Measurements from ENCODE around the gene FAM20B.

FAM20B gene

GRCh38 chr1:179014123-179014522 lies 11.6 kb upstream of the FAM20B start:
- no peaks in the 10 kb centered on the region for H3K27me3 ChIP-seq (ENCODE audit: insufficient read depth, poor library complexity, severe bottlenecking)
- no peak for DNase-seq (ENCODE audit: low read depth in 1 of 2, low spot score in 1 of 2)
- no peak overlapping the region for H3K27ac ChIP-seq (replicated peaks)
- no peak for TF ChIP-seq GABPA (IDR thresholded peaks at IDR 0.05; ENCODE audit: low read depth)
- H3K4me3 ChIP-seq (replicated peaks; ENCODE audit: insufficient read depth, low read length): no peak overlapping the region

DNA sequence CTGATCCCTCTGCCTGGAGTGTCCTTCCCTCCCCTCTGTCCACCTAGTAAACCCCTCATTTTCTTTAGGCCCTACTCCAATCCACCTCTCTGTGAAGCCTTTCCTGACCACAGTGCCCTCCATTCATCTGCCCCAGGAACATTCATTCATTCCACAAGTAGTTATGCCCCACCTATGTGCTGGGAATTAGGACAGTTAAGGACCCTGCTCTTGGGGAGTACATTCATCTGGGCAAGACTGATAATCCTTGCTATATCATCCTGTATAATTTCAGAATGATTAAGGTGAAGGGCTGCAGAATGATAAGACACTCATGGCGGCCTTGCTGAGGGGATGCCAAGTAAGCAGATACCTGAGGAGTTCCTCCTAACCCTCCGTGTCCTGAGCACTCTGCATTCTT lies 10.3 kb upstream of the FAM20B start:
- DNase-seq (ENCODE audit: low read depth in 1 of 2, low spot score in 1 of 2): no peak
- TF ChIP-seq SPI1 (IDR thresholded peaks at IDR 0.05; ENCODE audit: borderline replicate concordance, low read depth): no peak
- no peak for TF ChIP-seq GABPA (IDR thresholded peaks at IDR 0.05; ENCODE audit: low read depth)
- TF ChIP-seq, protein P1, sequence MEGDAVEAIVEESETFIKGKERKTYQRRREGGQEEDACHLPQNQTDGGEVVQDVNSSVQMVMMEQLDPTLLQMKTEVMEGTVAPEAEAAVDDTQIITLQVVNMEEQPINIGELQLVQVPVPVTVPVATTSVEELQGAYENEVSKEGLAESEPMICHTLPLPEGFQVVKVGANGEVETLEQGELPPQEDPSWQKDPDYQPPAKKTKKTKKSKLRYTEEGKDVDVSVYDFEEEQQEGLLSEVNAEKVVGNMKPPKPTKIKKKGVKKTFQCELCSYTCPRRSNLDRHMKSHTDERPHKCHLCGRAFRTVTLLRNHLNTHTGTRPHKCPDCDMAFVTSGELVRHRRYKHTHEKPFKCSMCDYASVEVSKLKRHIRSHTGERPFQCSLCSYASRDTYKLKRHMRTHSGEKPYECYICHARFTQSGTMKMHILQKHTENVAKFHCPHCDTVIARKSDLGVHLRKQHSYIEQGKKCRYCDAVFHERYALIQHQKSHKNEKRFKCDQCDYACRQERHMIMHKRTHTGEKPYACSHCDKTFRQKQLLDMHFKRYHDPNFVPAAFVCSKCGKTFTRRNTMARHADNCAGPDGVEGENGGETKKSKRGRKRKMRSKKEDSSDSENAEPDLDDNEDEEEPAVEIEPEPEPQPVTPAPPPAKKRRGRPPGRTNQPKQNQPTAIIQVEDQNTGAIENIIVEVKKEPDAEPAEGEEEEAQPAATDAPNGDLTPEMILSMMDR (IDR thresholded peaks at IDR 0.05; ENCODE audit: insufficient read depth, low read length): no peak
- no peak for TF ChIP-seq POLR2AphosphoS5 (IDR thresholded peaks at IDR 0.05; ENCODE audit: low read depth)
- TF ChIP-seq, protein P2, sequence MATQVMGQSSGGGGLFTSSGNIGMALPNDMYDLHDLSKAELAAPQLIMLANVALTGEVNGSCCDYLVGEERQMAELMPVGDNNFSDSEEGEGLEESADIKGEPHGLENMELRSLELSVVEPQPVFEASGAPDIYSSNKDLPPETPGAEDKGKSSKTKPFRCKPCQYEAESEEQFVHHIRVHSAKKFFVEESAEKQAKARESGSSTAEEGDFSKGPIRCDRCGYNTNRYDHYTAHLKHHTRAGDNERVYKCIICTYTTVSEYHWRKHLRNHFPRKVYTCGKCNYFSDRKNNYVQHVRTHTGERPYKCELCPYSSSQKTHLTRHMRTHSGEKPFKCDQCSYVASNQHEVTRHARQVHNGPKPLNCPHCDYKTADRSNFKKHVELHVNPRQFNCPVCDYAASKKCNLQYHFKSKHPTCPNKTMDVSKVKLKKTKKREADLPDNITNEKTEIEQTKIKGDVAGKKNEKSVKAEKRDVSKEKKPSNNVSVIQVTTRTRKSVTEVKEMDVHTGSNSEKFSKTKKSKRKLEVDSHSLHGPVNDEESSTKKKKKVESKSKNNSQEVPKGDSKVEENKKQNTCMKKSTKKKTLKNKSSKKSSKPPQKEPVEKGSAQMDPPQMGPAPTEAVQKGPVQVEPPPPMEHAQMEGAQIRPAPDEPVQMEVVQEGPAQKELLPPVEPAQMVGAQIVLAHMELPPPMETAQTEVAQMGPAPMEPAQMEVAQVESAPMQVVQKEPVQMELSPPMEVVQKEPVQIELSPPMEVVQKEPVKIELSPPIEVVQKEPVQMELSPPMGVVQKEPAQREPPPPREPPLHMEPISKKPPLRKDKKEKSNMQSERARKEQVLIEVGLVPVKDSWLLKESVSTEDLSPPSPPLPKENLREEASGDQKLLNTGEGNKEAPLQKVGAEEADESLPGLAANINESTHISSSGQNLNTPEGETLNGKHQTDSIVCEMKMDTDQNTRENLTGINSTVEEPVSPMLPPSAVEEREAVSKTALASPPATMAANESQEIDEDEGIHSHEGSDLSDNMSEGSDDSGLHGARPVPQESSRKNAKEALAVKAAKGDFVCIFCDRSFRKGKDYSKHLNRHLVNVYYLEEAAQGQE (IDR thresholded peaks at IDR 0.05; ENCODE audit: insufficient replicate concordance, low read depth): no peak
- no peak overlapping the region for H3K4me3 ChIP-seq (replicated peaks; ENCODE audit: insufficient read depth, low read length)
- no peak overlapping the region for H3K27ac ChIP-seq (replicated peaks)
- H3K27me3 ChIP-seq (ENCODE audit: insufficient read depth, poor library complexity, severe bottlenecking): no peaks in the 10 kb centered on the region

DNA sequence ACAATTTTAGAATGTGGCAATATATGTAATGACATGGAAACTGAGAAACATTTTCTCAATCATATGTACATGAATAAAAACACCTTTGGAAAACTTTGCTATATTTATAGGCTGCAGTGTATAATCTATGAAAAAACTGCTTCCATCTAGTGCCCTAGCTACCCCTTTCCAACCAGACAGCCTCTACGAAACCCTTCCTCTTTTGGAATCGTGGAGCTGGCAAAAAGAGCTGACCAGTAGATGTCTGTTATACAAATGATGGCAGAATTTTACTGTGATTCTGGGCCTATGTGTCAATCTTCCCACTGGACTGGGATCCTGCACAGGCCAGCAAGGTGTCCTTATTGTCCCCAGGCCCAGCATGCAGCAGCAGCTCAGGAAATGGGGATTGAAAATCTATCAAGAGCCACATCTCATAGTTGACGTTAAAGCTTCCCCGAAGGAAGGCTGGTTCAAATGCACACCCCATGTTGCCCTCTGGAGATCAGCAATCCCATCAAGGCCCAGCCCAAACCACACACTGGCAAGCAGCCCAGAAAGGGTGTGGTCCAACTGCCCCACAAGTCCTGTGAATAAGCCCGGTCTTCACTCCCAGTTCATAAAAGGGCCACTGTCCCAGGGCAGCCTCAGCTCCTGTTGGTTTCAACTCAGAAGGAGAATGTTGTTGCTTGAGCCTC lies 8.8 kb upstream of the FAM20B start:
- Histone ChIP-seq H3K27me3 (ENCODE audit: insufficient read depth, poor library complexity, severe bottlenecking) (no peaks in the 10 kb centered on the region), H3K4me3 (replicated peaks; ENCODE audit: insufficient read depth, low read length) (no peak overlapping the region), H3K27ac (replicated peaks) (no peak overlapping the region)
- TF ChIP-seq SPI1 (IDR thresholded peaks at IDR 0.05; ENCODE audit: borderline replicate concordance, low read depth): peak; percentile 64; the same call in 1 of the 2 replicates
- TF ChIP-seq POLR2AphosphoS5 (IDR thresholded peaks at IDR 0.05; ENCODE audit: low read depth): no peak
- peak; percentile 41 to 63 for DNase-seq (ENCODE audit: low read depth in 1 of 2, low spot score in 1 of 2)

- DNase-seq (ENCODE audit: low read depth in 1 of 2, low spot score in 1 of 2): no peak
- no peak overlapping the region for H3K27ac ChIP-seq (replicated peaks)
- no peaks in the 10 kb centered on the region for H3K27me3 ChIP-seq (ENCODE audit: insufficient read depth, poor library complexity, severe bottlenecking)
- no peak overlapping the region for H3K4me3 ChIP-seq (replicated peaks; ENCODE audit: insufficient read depth, low read length)
- TF ChIP-seq, protein P2 (IDR thresholded peaks at IDR 0.05; ENCODE audit: insufficient replicate concordance, low read depth): no peak
- TF ChIP-seq GABPA (IDR thresholded peaks at IDR 0.05; ENCODE audit: low read depth) (no peak), POLR2AphosphoS5 (IDR thresholded peaks at IDR 0.05; ENCODE audit: low read depth) (no peak), SPI1 (IDR thresholded peaks at IDR 0.05; ENCODE audit: borderline replicate concordance, low read depth) (no peak)
- TF ChIP-seq, protein P1 (IDR thresholded peaks at IDR 0.05; ENCODE audit: insufficient read depth, low read length): no peak
Observed at GRCh38 chr1:179017383-179018326, 8.0 kb upstream of the FAM20B start.
